ENCODE measurements around the gene CRELD2. TPM values are rescaled to one million over a fixed set of nuclear protein-coding genes. Genes with fewer than 3 reads are reported as not detected.

The CRELD2 gene
- total and polyA plus RNA-seq, 3 donors from 2014 or later = 57.9 to 64.2 (median 58.3) TPM

DNA sequence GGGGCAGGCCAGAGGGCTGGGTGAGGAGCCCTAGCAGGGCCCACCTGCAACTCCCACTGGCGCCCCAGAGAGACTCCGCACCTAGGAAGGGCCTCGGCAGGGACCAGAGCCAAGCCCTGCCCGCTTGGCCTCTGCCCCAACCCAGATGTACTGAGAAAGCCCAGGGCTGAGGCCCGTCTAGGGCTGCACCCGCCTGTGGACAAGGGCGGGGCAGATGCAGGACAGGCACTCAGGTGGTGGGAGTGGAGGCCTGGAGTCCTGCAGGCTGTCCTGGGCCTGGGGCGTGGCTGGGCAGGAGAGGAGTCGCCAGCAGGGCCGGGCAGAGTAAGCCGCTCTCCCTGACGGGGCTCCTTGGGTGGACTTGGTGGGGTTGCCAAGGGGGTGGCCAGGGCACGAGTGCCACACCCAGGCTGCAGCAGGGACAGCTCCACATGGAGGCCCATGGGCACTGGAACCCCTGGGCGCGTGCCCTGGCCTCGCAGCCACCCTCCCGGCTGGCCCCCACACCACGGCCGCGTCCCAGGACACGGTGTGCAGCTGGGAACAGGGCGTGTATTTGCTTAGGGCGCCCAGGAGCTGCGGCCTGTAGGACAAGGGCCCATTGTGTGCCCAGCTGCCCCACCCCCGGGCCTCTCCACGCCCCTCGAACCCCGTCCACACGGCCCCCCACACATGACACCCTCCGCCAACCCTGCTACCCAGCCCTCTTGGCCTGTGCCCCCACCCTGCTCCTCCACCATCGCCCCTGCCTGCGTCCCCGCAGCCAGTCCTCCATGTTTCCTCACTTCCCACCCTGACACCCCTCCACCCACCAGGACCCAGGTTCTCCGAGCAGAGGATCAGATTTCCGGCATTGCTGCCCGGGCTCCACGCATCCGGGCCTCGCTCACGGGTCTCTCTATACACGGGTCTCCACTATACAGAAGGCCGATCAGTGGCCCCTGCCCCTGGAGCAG lies 30.8 kb downstream of the CRELD2 start:
- Histone ChIP-seq H3K4me1 (peaks cover 16% of the 10 kb centered on the region), H3K27me3 (no peaks in the 10 kb centered on the region), H3K9me3 (no peaks in the 10 kb centered on the region), H3K36me3 (ENCODE audit: low read depth, missing control alignments) (no peaks in the 10 kb centered on the region), H3K4me3 (no peak overlapping the region), H3K27ac (no peak overlapping the region)
- TF ChIP-seq POLR2A (IDR thresholded peaks at IDR 0.05) = no peak
- TF ChIP-seq, protein P1, sequence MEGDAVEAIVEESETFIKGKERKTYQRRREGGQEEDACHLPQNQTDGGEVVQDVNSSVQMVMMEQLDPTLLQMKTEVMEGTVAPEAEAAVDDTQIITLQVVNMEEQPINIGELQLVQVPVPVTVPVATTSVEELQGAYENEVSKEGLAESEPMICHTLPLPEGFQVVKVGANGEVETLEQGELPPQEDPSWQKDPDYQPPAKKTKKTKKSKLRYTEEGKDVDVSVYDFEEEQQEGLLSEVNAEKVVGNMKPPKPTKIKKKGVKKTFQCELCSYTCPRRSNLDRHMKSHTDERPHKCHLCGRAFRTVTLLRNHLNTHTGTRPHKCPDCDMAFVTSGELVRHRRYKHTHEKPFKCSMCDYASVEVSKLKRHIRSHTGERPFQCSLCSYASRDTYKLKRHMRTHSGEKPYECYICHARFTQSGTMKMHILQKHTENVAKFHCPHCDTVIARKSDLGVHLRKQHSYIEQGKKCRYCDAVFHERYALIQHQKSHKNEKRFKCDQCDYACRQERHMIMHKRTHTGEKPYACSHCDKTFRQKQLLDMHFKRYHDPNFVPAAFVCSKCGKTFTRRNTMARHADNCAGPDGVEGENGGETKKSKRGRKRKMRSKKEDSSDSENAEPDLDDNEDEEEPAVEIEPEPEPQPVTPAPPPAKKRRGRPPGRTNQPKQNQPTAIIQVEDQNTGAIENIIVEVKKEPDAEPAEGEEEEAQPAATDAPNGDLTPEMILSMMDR (IDR thresholded peaks at IDR 0.05) = no peak
- no peak for DNase-seq
- intact Hi-C loops (cut with DNase I; ENCODE audit: low total_unique reads) = no loop called here
- WGBS, 2 donors = 79 to 88% methylated on average over 28 to 42 of the region's 42 CpGs

DNA sequence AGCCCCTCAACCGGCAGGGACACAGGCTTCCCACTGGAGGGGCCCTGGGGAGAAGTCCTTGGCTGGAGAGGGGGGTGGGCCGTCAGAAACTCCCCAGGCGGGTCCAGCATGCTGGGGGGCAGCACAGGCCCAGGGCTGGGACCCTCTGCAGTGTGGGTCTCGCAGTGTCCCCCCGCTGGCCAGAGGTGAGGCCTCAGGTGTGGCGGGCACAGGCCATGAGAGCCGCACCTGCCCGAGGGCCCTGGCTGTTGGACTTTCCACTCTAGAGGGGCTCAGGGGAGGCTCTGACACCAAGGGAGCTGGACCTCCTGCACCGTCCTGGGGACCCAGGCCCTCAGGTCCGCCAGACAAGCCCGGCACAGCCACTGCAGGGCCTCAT lies 31.5 kb downstream of the CRELD2 start:
- no peak overlapping the region for H3K27ac ChIP-seq
- peaks cover 16% of the 10 kb centered on the region for H3K4me1 ChIP-seq
- H3K36me3 ChIP-seq (ENCODE audit: low read depth, missing control alignments) = no peaks in the 10 kb centered on the region
- no peaks in the 10 kb centered on the region for H3K9me3 ChIP-seq
- TF ChIP-seq, protein P1 (IDR thresholded peaks at IDR 0.05) = no peak
- TF ChIP-seq POLR2A (IDR thresholded peaks at IDR 0.05) = no peak
- 85% methylated on average over 8 of the region's 11 CpGs; no CpG with 5 or more reads in 1 of the 2 donors for WGBS, 2 donors
- no peaks in the 10 kb centered on the region for H3K27me3 ChIP-seq
- H3K4me3 ChIP-seq = no peak overlapping the region
- intact Hi-C loops (cut with DNase I; ENCODE audit: low total_unique reads) = no loop called here
- DNase-seq = no peak

GRCh38 chr22:49950396-49950994 lies 32.1 kb downstream of the CRELD2 start:
- WGBS, 2 donors = 89 to 92% methylated on average over 11 to 18 of the region's 18 CpGs
- intact Hi-C loops (cut with DNase I; ENCODE audit: low total_unique reads) = no loop called here
- no peak for DNase-seq
- no peaks in the 10 kb centered on the region for H3K27me3 ChIP-seq
- TF ChIP-seq, protein P1 (IDR thresholded peaks at IDR 0.05) = no peak
- no peaks in the 10 kb centered on the region for H3K9me3 ChIP-seq
- H3K4me3 ChIP-seq = no peak overlapping the region
- no peaks in the 10 kb centered on the region for H3K36me3 ChIP-seq (ENCODE audit: low read depth, missing control alignments)
- peaks cover 16% of the 10 kb centered on the region for H3K4me1 ChIP-seq
- no peak overlapping the region for H3K27ac ChIP-seq

- Histone ChIP-seq H3K27me3 (no peaks in the 10 kb centered on the region), H3K4me1 (peaks cover 16% of the 10 kb centered on the region), H3K4me3 (no peak overlapping the region), H3K9me3 (no peaks in the 10 kb centered on the region), H3K27ac (no peak overlapping the region), H3K36me3 (ENCODE audit: low read depth, missing control alignments) (no peaks in the 10 kb centered on the region)
- WGBS, 2 donors = 89 to 93% methylated on average over 19 to 20 of the region's 28 CpGs
- intact Hi-C loops (cut with DNase I; ENCODE audit: low total_unique reads) = no loop called here
- no peak for TF ChIP-seq POLR2A (IDR thresholded peaks at IDR 0.05)
- TF ChIP-seq, protein P1 (IDR thresholded peaks at IDR 0.05) = no peak
- no peak for DNase-seq
Observed at GRCh38 chr22:49951000-49951677, 32.7 kb downstream of the CRELD2 start.
